ENCODE results near the gene RLF.

DNA sequence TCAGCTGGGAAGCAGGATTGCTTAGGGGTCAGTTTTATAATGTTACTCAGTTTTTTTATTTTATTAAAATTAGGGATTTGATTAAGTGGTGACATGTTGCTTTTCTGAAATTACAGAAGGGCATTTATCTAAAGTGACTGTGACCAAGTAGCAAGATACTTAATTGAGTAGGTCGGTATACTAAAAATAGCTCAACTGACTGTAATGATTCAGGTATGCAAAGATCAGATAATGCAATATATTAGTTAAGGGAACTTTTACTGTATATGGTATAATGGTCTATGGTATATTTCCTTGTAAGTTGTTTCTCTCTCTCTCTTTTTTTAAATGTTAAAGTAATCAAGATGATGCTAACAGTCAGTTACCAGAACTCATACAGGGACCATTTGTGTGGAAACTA lies 26.2 kb downstream of the RLF start:
- TF ChIP-seq JUND (IDR thresholded peaks at IDR 0.05; ENCODE audit: borderline replicate concordance, low read depth, low read length) = no peak
- no peak for TF ChIP-seq JUND (tag; IDR thresholded peaks at IDR 0.05; ENCODE audit: borderline replicate concordance, low read depth, low read length)
- TF ChIP-seq, protein P1, sequence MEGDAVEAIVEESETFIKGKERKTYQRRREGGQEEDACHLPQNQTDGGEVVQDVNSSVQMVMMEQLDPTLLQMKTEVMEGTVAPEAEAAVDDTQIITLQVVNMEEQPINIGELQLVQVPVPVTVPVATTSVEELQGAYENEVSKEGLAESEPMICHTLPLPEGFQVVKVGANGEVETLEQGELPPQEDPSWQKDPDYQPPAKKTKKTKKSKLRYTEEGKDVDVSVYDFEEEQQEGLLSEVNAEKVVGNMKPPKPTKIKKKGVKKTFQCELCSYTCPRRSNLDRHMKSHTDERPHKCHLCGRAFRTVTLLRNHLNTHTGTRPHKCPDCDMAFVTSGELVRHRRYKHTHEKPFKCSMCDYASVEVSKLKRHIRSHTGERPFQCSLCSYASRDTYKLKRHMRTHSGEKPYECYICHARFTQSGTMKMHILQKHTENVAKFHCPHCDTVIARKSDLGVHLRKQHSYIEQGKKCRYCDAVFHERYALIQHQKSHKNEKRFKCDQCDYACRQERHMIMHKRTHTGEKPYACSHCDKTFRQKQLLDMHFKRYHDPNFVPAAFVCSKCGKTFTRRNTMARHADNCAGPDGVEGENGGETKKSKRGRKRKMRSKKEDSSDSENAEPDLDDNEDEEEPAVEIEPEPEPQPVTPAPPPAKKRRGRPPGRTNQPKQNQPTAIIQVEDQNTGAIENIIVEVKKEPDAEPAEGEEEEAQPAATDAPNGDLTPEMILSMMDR (IDR thresholded peaks at IDR 0.05 in 2 of 3, conservative IDR thresholded peaks at IDR 0.05 in 1 of 3; ENCODE audit: insufficient read depth in 2 of 3, low read depth in 1 of 3, low read length in 3 of 3) = no peak
- no peak for TF ChIP-seq CBFA2T2 (conservative IDR thresholded peaks at IDR 0.05)
- TF ChIP-seq ZFP30 (CRISPR knock-in tag; IDR thresholded peaks at IDR 0.05; ENCODE audit: borderline replicate concordance) = no peak
- no peak for TF ChIP-seq JUNB (CRISPR knock-in tag; conservative IDR thresholded peaks at IDR 0.05)
- no peak for TF ChIP-seq MEF2D (tag; conservative IDR thresholded peaks at IDR 0.05; ENCODE audit: low read depth)
- TF ChIP-seq, protein P2, sequence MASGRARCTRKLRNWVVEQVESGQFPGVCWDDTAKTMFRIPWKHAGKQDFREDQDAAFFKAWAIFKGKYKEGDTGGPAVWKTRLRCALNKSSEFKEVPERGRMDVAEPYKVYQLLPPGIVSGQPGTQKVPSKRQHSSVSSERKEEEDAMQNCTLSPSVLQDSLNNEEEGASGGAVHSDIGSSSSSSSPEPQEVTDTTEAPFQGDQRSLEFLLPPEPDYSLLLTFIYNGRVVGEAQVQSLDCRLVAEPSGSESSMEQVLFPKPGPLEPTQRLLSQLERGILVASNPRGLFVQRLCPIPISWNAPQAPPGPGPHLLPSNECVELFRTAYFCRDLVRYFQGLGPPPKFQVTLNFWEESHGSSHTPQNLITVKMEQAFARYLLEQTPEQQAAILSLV (tag; IDR thresholded peaks at IDR 0.05) = no peak
- no peak for TF ChIP-seq EZH2 (IDR thresholded peaks at IDR 0.05; ENCODE audit: borderline replicate concordance, low read depth, low read length)
- TF ChIP-seq HMG20B (CRISPR knock-in tag; IDR thresholded peaks at IDR 0.05) = no peak
- TF ChIP-seq RBM14 (IDR thresholded peaks at IDR 0.05; ENCODE audit: borderline replicate concordance, insufficient read depth, low read depth, low read length) = no peak
- no peak for TF ChIP-seq ETV5 (CRISPR knock-in tag; IDR thresholded peaks at IDR 0.05; ENCODE audit: low read depth)
